Right cardiac atrium (tissue), 5 donors: ENCODE data around the gene UGT3A2. TPM values are rescaled to one million over a fixed set of nuclear protein-coding genes. Genes with fewer than 3 reads are reported as not detected.
"Not testable (repeated sequence)": the region's sequence is repeated elsewhere in the genome, so short reads cannot be mapped to it uniquely, and the experiment has no call there.

ENCODE experiments used
- ATAC-seq, 2 donors: fragments of 200-7000 bp; cut with Tn5 transposase; one replicate each; pipeline versions ENCODE4 v1.8.0 to v1.9.1; 2020; ENCODE audit warnings: moderate library complexity in 2 of 2, mild to moderate bottlenecking in 1 of 2
- DNase-seq, 3 donors: peaks; one replicate each; pipeline ENCODE4 v3.0.0-alpha.2; 2020
- H3K27ac ChIP-seq: one replicate; pipeline ENCODE4 v1.5.1; 2013; ENCODE audit warnings: mild to moderate bottlenecking, low read length, control low read depth, moderate library complexity
- H3K27me3 ChIP-seq: one replicate; pipeline ENCODE4 v1.6.1; 2013; ENCODE audit not compliant: control insufficient read depth, insufficient read depth
- H3K4me1 ChIP-seq: one replicate; pipeline ENCODE4 v1.6.1; 2013; ENCODE audit warnings: low read length; ENCODE audit not compliant: control insufficient read depth, insufficient read depth
- H3K4me3 ChIP-seq: one replicate; pipeline ENCODE4 v1.5.1; 2013; ENCODE audit warnings: low read length, control low read depth
- H3K9me3 ChIP-seq: one replicate; pipeline ENCODE4 v1.6.1; 2013; ENCODE audit warnings: low read length; ENCODE audit not compliant: control insufficient read depth
- WGBS: extraction: QIAGEN DNeasy Blood & Tissue Kit; methylation state at CpG from one replicate; pipeline ENCODE4 v1.1.7; 2013; 5-methylcytosine and 5-hydroxymethylcytosine counted together
- intact Hi-C, 4 donors: fragments of 100-400 bp; cut with DNase I; formaldehyde crosslinking; loops; one replicate each; pipeline versions ENCODE4 v1.11.0 to v1.14.0; 2022 to 2023
- polyA plus RNA-seq: library from polyadenylated mRNA; stranded (reverse); fragments of 200-250 nt; gene quantifications from one replicate; pipeline ENCODE4 v1.2.3, GENCODE V29; 2013
- total RNA-seq, 4 donors: library from RNA; stranded (reverse); fragmentation: NEBNext Ultra II Directional; extraction: Animal tissue kit (Norgen Biotek cat#: 25700); gene quantifications; one replicate each; pipeline ENCODE4 v1.2.1, GENCODE V29; 2021
- donor health status: healthy with polysubstance abuse.
- donor health status: DM: no; HTN: yes; CAD: no.
- donor health status: DM: no; HTN: no; CAD: no.
- donor health status: DM: no; HTN: yes; CAD: no; lungs with severe emphysema.
- donor health status: DM: yes; HTN: yes; CAD: no.

UGT3A2 gene
- total and polyA plus RNA-seq, 5 donors: 0.05 TPM; not detected in 4

GRCh38 chr5:36049949-36050348, 16.7 kb downstream of the UGT3A2 start:
- Histone ChIP-seq H3K27ac (no peak overlapping the region), H3K27me3 (no peaks in the 10 kb centered on the region), H3K9me3 (no peaks in the 10 kb centered on the region), H3K4me1 (no peaks in the 10 kb centered on the region), H3K4me3 (no peak overlapping the region)
- WGBS: 75% methylated on average over 4 of the region's 4 CpGs
- intact Hi-C loops: no loop called here
- DNase-seq (no peak), ATAC-seq (no peak)

DNA sequence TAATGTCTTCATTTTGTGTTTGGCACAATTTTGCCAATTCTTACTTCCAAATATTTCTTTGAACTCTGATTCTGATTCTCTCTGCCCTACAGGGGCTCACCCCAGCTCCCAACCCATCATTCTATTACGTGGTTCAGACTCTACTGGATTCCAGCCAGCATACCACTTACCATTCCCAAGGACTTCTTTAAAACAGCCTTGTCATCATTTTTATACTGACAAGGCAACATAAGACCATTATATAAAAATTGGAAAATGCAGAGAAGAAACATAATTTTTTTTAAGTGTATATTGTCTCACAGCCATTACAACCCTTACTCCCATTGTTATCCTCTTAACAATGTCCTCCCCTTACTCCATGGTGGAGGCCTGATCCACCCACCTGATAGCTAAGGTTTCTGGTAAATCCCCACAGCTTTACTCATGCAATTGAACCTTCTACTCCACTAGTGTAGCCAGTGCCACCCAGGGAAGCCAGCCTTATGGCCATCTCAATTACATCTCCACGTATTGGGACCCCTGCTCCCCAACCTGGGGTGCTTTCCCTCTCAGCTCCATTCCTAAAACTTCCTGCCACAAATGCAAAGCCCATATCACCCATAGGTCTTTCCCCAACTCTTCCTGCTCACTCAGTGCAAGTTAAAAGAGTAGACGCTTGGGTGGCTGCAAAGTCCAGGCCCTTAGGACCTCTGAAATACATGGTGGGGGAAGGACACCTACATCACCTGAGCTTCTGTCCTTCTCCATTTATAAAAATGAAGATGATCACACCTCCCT, 19.1 kb downstream of the UGT3A2 start:
- Histone ChIP-seq H3K4me3 (no peak overlapping the region), H3K27me3 (no peaks in the 10 kb centered on the region), H3K27ac (no peak overlapping the region), H3K4me1 (no peaks in the 10 kb centered on the region), H3K9me3 (no peaks in the 10 kb centered on the region)
- intact Hi-C loops: no loop called here
- WGBS: 75% methylated on average over 3 of the region's 3 CpGs
- no peak for ATAC-seq
- no peak for DNase-seq

- ATAC-seq (no peak), DNase-seq (no peak)
- Histone ChIP-seq H3K4me3 (no peak overlapping the region), H3K27me3 (no peaks in the 10 kb centered on the region), H3K27ac (no peak overlapping the region), H3K9me3 (no peaks in the 10 kb centered on the region), H3K4me1 (no peaks in the 10 kb centered on the region)
- WGBS: 75% methylated on average over 3 of the region's 3 CpGs
- intact Hi-C loops: no loop called here
Observed at GRCh38 chr5:36045895-36046294, 20.8 kb downstream of the UGT3A2 start.

- Histone ChIP-seq H3K27me3 (no peaks in the 10 kb centered on the region), H3K4me3 (no peak overlapping the region), H3K4me1 (no peaks in the 10 kb centered on the region), H3K27ac (no peak overlapping the region), H3K9me3 (no peaks in the 10 kb centered on the region)
- DNase-seq: no peak
- intact Hi-C loops: no loop called here
- no peak for ATAC-seq
Observed at GRCh38 chr5:36041537-36041845, 25.2 kb downstream of the UGT3A2 start.

DNA sequence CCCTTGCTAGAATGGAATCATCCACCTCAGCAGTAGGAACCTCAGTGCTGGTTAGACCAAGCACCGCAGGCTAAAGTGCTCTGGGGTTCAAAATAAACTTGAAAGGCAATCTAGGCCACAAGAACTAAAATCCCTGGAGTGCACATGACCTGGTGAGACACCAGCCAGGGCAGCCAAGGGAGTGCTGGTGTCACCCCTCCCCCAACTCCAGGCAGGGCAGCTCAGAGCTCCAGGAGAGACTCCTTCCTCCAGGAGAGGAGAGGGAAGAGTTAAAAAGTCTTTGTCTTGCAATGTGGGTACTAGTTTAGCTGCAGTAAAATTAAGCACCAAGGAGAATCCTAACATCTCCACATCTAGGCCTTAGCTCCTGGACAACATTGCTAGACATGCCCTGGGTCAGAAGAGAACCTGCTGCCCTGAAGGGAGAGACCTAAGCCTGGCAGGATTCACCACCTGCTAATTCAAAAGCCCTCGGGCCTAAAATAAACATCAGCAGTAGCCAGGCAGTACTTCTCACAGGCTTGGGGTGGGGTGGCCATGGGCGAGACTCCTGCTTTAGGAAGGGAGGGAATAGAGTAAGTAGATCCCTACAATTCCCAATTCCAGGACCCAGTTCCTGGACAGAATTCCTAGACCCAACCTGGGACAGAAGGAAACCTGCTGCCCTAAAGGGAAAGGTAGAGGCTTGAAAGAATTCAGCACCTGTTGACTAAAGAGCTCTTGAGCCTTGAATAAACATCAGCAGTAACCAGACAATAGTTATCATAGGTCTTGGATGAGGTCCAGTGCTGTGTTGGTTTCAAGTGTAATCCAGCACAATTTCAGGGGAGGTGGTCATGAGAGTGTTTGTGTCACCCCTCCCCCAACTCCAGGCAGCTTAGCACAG, 25.8 kb downstream of the UGT3A2 start:
- Histone ChIP-seq H3K9me3 (no peaks in the 10 kb centered on the region), H3K27ac (no peak overlapping the region), H3K27me3 (no peaks in the 10 kb centered on the region), H3K4me3 (no peak overlapping the region), H3K4me1 (no peaks in the 10 kb centered on the region)
- 68% methylated on average over 3 of the region's 3 CpGs for WGBS
- intact Hi-C loops: no loop called here
- DNase-seq (no peak), ATAC-seq (no peak)

GRCh38 chr5:36035696-36036095, 31.0 kb downstream of the UGT3A2 start:
- H3K27me3 ChIP-seq: no peaks in the 10 kb centered on the region
- intact Hi-C loops: no loop called here
- no peak for DNase-seq
- no peak overlapping the region for H3K4me3 ChIP-seq
- ATAC-seq: no peak
- H3K4me1 ChIP-seq: no peaks in the 10 kb centered on the region
- WGBS: 85% methylated on average over 13 of the region's 13 CpGs
- no peak overlapping the region for H3K27ac ChIP-seq
- H3K9me3 ChIP-seq: no peaks in the 10 kb centered on the region

DNA sequence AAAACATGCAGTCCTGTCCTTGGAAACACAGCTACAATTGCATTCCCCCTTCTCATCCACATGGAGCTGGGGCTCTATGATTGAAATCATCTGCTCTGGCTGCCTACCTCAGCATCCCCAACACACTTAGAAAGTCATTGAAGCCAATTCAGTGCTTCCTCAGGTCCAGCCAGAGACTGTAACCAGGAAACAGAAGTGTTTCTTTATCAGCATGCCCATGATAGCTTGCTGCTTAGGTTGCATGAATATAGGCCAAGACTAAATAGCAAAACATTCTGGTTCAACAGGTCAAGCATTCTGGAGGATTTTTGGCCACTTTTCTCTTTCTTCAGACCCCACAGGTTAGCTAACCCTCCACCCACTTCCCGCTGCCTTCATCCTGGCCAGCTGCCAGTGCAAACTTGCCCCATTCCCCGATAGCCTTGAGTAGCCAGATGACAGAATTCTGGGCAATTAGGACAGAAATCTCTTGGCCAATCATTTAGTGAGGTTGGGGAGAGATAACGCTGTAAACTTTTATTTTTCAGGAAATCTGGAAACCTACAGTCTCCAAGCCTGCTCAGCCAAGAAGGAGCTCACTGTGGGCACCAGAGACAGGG, 32.0 kb downstream of the UGT3A2 start:
- H3K4me3 ChIP-seq, H3K9me3 ChIP-seq, H3K27me3 ChIP-seq, H3K27ac ChIP-seq, H3K4me1 ChIP-seq, intact Hi-C loops: not testable (repeated sequence)
- ATAC-seq (peak in 1 of 2 donors; percentile 48), DNase-seq (peak in 1 of 3 donors; percentile 52)
- WGBS: 44% methylated on average over 3 of the region's 3 CpGs

- no peak for ATAC-seq
- 52% methylated on average over 1 of the region's 1 CpG for WGBS
- no peak overlapping the region for H3K4me3 ChIP-seq
- H3K9me3 ChIP-seq: no peaks in the 10 kb centered on the region
- no peak for DNase-seq
- no peaks in the 10 kb centered on the region for H3K27me3 ChIP-seq
- intact Hi-C loops: no loop called here
- H3K4me1 ChIP-seq: no peaks in the 10 kb centered on the region
- H3K27ac ChIP-seq: no peak overlapping the region
Observed at GRCh38 chr5:36033486-36033885, 33.2 kb downstream of the UGT3A2 start.

GRCh38 chr5:36033047-36033446, 33.6 kb downstream of the UGT3A2 start:
- intact Hi-C loops: no loop called here
- ATAC-seq: no peak

GRCh38 chr5:36031223-36031622, 35.5 kb downstream of the UGT3A2 start:
- 73% methylated on average over 6 of the region's 6 CpGs for WGBS
- intact Hi-C loops: no loop called here
- H3K9me3 ChIP-seq: no peaks in the 10 kb centered on the region
- ATAC-seq: no peak
- no peak for DNase-seq
- H3K4me3 ChIP-seq: no peak overlapping the region
- H3K4me1 ChIP-seq: no peaks in the 10 kb centered on the region
- no peak overlapping the region for H3K27ac ChIP-seq
- H3K27me3 ChIP-seq: no peaks in the 10 kb centered on the region

More at GRCh38 chr5:36033047-36033446, 33.6 kb downstream of the UGT3A2 start:
- no peaks in the 10 kb centered on the region for H3K9me3 ChIP-seq
- no peak overlapping the region for H3K4me3 ChIP-seq
- DNase-seq: no peak
- no peaks in the 10 kb centered on the region for H3K27me3 ChIP-seq
- no peak overlapping the region for H3K27ac ChIP-seq
- H3K4me1 ChIP-seq: no peaks in the 10 kb centered on the region

- no peaks in the 10 kb centered on the region for H3K9me3 ChIP-seq
- DNase-seq: no peak
- H3K27me3 ChIP-seq: no peaks in the 10 kb centered on the region
- no peak overlapping the region for H3K4me3 ChIP-seq
- intact Hi-C loops: no loop called here
- H3K4me1 ChIP-seq: no peaks in the 10 kb centered on the region
- no peak for ATAC-seq
- no peak overlapping the region for H3K27ac ChIP-seq
- WGBS: 88% methylated on average over 1 of the region's 1 CpG
Observed at GRCh38 chr5:36029914-36030313, 36.8 kb downstream of the UGT3A2 start.
